ENCODE results near the gene SYTL3.

DNA sequence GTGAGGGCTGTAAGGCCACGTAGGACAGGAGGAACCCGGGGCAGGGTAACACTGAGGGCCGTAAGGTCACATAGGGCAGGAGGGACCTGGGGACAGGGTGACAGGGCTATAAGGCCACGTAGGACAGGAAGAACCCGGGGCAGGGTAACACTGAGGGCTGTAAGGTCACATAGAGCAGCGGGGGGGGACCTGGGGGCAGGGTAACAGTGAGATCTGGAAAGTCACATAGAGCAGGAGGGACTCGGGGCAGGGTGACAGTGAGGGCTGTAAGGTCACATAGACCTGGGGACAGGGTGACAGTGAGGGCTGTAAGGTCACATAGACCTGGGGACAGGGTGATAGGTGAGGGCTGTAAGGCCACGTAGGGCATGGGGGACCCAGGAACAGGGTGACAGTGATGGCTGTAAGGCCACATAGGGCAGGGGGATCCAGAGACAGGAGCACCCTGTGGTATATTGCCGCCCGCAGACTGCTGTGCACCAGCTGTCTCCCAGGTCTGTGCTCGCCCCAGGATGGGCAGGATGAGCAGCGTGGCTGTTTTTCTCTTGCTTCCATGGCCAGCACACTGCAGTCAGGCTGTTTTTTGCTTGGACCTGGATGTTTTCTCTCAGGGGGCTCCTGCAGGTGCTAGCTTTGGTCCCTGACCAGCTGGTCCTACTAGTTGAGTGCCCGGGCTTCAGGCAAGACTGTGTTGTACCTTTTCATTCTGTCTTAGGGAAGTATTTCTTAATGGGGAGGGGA lies 55.7 kb downstream of the SYTL3 start:
- TF ChIP-seq POLR2A (IDR thresholded peaks at IDR 0.05; ENCODE audit: low read depth, low read length) (no peak), POLR2AphosphoS5 (IDR thresholded peaks at IDR 0.05; ENCODE audit: low read depth, low read length) (no peak), TAF1 (IDR thresholded peaks at IDR 0.05; ENCODE audit: low read depth, low read length) (no peak), SPI1 (IDR thresholded peaks at IDR 0.05; ENCODE audit: low read depth, low read length) (no peak), PAX5 (IDR thresholded peaks at IDR 0.05; ENCODE audit: insufficient read depth, low read length, severe bottlenecking) (no peak)
